ENCODE data around the gene IQCK.

IQCK gene

GRCh38 chr16:19698480-19699465 is 19.3 kb upstream of the IQCK start:
- DNase-seq (ENCODE audit: low read depth), result peak; percentile 26
- H3K4me3 ChIP-seq (ENCODE audit: low read length), result no peak overlapping the region
- TF ChIP-seq, protein P1, sequence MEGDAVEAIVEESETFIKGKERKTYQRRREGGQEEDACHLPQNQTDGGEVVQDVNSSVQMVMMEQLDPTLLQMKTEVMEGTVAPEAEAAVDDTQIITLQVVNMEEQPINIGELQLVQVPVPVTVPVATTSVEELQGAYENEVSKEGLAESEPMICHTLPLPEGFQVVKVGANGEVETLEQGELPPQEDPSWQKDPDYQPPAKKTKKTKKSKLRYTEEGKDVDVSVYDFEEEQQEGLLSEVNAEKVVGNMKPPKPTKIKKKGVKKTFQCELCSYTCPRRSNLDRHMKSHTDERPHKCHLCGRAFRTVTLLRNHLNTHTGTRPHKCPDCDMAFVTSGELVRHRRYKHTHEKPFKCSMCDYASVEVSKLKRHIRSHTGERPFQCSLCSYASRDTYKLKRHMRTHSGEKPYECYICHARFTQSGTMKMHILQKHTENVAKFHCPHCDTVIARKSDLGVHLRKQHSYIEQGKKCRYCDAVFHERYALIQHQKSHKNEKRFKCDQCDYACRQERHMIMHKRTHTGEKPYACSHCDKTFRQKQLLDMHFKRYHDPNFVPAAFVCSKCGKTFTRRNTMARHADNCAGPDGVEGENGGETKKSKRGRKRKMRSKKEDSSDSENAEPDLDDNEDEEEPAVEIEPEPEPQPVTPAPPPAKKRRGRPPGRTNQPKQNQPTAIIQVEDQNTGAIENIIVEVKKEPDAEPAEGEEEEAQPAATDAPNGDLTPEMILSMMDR (IDR thresholded peaks at IDR 0.05; ENCODE audit: insufficient read depth, low read depth, low read length, missing control alignments), result no peak

DNA sequence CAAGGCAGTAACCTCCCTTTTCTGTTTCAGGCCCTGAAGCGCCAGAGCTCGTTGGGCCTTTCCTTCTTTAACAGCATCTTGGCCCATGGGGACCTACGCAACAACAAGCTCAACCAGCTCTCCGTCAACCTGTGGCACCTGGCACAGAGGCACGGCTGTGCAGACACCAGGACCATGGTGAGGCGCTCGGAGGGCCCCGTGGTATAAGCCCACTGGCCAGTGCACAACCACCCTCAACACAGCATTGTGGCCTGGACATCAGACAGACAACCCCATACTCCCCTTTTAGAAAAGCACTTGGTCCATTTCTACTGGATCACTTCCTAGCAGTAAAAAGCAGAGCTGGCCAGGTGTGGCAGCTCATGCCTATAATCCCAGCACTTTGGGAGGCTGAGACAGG is 18.6 kb upstream of the IQCK start:
- TF ChIP-seq, protein P1 (IDR thresholded peaks at IDR 0.05; ENCODE audit: insufficient read depth, low read depth, low read length, missing control alignments), result no peak
- DNase-seq (ENCODE audit: low read depth), result no peak

DNA sequence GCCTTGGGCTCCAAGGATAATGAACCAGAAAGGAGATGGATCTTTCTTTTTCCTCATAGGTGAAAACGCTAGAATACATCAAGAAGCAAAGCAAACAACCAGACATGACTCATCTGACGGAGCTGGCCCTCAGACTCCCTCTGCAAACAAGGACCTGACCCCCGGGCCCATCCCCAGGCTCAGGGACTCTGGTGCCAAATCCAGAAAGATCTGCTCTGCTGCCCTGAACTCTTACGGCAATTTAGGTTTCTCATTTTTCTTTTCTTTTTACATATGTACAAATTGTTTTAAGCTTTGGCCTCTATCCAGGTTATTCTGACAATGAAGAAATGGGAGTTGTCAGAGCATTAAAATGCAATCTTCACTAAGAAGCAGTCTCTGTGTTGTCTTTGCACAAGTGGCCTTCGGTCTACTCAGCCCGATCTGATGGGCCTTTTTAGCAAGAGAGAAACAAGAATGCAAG is 17.7 kb upstream of the IQCK start:
- TF ChIP-seq, protein P1 (IDR thresholded peaks at IDR 0.05; ENCODE audit: insufficient read depth, low read depth, low read length, missing control alignments), result no peak
- no peak overlapping the region for H3K4me3 ChIP-seq (ENCODE audit: low read length)
- DNase-seq (ENCODE audit: low read depth), result peak; percentile 71

More for the DNA sequence above, 18.6 kb upstream of the IQCK start:
- no peak overlapping the region for H3K4me3 ChIP-seq (ENCODE audit: low read length)

DNA sequence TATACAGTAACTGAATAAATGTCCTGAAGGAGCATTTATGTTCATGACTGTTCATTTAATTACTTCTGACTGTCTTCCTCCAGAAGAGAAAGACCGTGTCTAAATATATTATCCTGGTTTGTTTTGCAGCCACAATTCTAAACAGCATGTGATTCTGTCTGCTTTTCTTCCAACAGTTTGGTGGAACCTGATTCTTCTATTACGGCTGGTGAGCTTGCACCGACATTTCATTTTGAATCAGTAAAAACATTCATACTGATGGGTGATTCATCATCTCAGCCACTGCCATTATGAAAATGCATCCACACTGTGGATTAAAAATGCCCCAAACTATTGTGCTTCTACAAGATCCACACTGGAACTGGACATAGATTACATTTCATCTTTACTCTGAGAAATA is 17.0 kb upstream of the IQCK start:
- TF ChIP-seq, protein P1 (IDR thresholded peaks at IDR 0.05; ENCODE audit: insufficient read depth, low read depth, low read length, missing control alignments), result no peak
- no peak for DNase-seq (ENCODE audit: low read depth)
- H3K4me3 ChIP-seq (ENCODE audit: low read length), result no peak overlapping the region

DNA sequence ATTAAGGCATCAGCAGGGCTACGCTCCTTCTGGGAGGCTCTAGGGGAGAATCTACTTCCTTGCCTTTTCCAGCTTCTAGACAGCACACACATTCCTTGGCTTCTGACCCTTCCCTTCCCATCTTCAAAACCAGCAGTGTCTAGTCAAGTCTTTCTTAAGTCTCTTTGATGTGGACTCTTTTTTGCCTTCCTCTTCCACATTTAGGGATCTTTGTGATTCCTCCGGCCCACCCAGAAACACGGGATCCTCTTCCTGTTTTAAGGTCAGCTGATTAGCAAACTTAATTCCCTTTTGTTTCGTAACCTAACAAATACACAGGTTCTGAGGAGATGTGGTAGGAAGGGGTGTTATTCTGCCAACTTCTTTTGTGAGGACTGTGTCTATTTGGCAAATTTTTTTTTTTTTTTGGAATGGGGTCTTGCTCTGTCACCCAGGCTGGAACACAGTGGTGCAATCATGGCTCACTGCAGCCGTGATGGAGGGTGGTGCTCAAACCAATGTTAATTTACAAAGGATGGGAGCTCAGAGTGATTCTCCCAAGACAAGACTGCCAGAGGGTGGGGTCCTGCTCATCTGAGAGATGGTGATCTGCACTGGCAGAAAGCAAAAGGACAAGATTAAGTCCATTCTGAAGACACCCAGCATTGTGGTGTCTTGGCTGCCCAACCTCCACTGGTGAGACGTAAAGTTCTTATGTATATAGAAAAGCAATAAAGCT is 14.7 kb upstream of the IQCK start:
- TF ChIP-seq, protein P1 (IDR thresholded peaks at IDR 0.05; ENCODE audit: insufficient read depth, low read depth, low read length, missing control alignments), result no peak
- DNase-seq (ENCODE audit: low read depth), result no peak
- H3K4me3 ChIP-seq (ENCODE audit: low read length), result no peak overlapping the region

GRCh38 chr16:19704321-19705145 is 13.5 kb upstream of the IQCK start:
- DNase-seq (ENCODE audit: low read depth), result peak; percentile 58
- no peak overlapping the region for H3K4me3 ChIP-seq (ENCODE audit: low read length)
- TF ChIP-seq, protein P1 (IDR thresholded peaks at IDR 0.05; ENCODE audit: insufficient read depth, low read depth, low read length, missing control alignments), result no peak

Data from epithelial cell of esophagus (primary cell).